NCI-H1092 (cell line): ENCODE results near the gene ADD2.

ENCODE experiments used
- DNase-seq: peaks from one replicate; lab custom pipeline; 2025; lab: John Stamatoyannopoulos, UW

ADD2 gene

DNA sequence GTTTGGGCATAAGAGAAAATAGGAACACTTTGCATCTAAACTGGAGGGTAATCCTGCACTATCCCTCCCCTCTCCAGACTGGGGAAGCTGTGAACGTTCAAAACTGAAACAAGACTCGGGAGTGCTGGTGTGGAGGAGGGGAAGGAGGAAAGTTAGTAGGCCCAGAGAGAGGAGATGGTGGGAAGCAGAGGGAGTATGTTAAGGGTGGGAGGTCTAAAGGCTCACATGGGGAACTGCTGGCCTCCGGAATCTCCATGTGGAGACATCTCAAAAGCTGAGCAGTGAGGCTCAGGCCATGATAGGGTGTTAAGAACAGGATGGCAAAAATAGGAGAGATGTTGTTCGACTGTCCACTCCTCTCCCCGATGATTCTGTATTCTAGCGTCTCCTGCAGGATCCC lies 47.9 kb downstream of the ADD2 start:
- no peak for DNase-seq

DNA sequence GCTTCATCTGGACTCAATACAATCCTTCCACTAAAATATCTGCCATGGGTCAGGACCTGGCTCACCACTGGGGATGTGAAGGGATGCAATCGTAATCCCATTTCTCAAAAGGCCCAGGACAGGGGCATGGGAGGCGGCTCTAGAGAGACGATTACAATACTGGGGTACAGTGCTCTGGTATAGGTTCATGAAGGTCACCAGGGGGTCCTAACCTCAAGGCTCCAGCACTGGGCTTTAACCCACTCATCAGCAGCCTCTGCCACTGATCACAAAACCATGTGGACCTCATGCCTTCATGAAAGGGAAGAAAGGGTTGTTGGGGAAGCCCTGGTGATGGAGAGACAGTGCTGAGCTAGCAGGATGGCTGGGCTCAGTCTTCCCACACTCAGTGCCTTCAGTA lies 48.8 kb downstream of the ADD2 start:
- DNase-seq = no peak

DNA sequence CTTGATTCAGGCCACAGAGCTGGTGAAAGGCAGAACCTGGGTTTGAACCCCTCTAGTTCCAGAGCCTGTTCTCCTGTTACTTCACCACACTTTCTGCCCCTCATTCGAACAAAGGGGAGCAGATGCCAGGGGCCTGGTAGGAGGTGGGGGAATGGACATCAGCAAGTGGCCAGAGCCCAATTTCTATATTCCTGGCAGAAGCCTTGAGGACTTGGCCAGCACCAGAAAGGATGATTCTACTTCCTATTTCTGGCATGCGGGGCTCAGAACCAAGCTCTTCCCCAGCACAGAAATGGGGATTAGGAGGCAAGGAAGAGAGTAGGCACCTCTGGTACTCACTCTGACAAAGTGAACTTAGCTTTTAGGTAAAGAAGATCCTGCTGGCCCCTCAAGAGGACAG lies 49.3 kb downstream of the ADD2 start:
- no peak for DNase-seq

DNA sequence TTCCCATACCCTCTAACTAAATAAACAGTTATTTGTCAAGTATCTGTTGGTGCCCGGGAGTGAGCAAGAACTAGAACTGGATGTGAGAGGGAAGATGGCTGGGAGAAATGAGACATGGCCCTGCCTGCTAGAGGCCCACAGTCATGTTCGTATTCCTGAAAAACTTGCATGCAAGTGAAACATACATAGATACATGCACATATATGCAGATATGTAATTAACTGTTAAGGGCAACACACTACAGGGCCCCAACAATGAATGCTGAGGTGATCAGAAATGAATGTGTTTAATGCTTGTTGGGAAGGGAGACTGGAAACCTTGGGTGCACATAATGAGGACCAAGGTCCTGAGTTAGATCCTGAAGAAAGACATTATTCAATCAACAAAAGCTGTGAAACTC lies 49.8 kb downstream of the ADD2 start:
- no peak for DNase-seq

DNA sequence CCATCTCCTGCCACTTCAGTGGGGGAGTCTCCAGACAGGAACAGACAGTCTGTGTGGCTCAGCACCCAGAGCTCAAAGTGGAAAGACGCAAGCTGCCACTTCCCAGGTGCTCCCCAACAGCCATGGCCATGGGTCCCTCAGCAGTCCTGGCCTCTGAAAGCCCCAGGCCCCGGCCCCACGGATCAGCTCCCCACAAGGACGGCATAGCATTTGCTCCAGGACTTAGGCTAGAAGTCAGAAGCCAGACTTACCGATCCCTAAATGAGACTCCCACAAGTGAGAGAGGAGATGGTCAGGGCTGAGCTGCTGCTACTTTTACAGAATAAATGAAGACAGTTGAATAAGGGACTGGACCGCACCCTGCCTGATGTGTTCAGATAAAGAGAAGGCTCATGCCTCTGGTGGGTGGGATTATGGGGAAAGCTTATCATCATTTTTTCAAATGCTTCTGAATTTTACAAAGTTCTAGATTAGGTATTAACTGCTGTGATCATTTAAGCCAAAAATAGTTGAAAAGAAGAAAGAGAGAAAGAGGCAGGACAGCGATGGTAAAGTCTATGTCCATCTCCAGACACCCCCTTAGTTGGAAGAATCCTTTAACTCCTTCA lies 50.5 kb downstream of the ADD2 start:
- DNase-seq = no peak

DNA sequence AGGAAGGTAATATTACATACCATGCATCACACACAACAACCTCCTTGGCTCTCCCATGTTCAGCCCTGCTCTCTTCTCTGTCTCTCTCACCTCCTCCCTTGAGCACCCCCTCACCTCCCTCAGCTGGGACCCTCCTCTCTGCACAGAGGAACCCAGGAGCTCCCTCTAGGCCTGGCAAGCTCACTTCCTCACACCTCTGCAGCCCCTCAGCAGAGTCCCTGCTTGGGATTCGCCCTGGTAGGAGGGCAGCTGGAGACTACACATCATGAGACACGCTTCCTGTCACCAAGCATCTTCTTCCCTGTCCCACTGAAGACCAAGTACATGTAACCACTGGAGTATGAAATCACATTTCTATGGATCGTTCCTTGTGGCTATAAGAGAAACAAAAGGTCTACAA lies 51.0 kb downstream of the ADD2 start:
- DNase-seq = no peak

DNA sequence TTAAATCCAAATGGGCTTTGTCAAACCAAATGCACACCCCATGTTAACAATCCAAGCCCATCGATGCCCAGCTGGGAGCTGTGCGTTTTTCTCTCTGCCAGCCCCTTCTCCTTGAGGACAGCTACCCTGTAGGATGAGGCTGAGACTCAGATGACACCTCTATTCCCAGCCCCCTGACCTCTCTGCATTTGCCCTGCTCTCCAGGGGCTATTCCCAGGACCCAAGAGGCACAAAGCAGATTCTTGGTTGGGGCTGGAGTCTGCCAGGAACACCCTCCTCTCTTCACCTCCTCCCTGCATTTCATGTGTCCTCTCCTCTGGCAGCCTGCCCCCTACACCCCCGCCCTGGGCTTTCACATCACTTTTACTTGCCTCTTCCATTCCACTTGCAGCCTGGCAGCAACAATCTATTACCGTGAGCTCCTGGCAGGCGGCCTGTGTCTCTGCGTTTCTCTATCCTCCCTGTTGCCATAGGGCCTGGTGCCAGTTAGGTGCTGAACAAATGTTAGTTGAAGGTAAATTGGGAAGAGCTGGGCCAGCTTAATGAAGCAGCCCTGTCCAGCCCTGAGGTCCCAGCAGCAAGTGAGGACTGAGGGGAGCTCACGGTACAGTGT lies 51.8 kb downstream of the ADD2 start:
- DNase-seq = peak; percentile 75

DNA sequence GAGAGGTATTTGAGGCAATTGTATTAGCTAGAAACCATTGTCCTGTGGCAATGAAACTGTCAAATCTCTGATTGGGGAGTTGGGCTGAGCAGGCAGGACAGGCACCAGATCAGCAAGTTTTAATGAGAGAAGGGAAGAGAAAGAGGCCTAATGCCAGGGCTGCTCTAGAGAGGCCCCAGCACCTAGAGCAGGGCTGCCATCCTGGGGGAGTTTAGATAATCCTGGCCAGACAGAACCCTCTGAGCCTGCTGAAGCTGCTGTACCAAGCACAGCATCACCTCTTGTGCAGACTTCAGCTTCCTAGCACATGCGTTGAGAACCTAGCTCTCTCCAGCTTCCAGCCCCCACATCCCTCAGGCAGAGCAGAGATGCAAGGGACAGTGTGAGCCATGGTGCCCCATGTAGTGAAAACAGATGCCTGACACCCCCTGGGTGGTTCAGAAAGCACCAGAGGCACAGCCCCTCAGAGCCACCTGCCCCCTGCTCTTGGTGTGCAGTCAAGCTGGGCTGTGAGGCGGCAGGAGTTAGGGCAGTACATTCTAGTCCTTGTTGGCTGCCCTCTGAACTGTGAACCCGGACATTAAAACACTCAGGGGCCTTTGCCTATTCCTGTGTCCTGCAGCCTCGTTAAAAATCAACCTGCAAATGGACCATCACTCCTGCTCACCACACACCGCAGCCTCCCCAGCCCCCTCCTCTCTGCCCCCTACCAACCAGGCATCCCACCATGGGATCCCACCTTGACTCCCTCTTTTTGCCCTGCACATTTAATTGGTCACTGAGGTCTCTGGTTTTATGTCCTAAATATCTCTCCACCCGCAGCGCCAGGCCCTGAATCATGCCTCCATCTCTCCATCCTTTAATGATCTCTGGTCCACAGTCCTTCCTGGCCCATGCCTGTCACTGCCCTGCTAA lies 52.7 kb downstream of the ADD2 start:
- DNase-seq = no peak

DNA sequence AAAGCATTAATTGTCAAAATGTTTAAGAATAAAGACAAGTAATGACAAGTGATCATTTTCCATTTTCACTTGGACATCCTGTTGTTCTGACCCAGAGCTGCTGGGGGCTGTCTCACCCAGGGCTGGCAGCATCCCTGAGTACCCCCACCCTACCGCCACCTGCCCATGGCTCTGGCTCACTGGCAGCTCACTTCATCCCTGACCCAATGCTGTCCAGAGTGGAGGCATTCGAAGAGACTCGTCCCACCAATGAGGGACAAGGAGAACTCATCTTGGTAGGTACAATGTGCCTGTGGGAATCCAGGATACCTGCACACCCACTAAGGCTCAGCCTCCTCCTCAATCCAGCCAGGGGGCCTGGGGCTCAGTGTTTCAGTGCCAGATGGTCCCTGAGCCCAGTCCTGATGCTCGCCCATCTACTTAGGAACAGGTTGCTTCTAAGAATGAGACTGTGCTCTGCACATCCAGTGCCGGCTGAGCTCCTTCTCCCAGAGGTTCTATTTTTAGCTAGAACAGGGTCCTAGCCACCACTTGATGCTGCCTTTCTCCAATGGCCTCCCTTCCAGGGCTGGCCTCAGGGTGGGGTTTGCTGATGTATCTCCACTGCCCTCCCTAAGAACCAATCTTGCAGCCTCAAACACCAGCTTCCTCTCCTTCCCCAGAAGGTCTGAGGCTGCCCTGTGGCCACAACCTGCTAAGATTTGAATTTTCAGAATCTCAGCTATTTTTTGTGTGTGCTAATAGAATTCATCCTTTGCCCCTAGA lies 53.7 kb downstream of the ADD2 start:
- DNase-seq = no peak

DNA sequence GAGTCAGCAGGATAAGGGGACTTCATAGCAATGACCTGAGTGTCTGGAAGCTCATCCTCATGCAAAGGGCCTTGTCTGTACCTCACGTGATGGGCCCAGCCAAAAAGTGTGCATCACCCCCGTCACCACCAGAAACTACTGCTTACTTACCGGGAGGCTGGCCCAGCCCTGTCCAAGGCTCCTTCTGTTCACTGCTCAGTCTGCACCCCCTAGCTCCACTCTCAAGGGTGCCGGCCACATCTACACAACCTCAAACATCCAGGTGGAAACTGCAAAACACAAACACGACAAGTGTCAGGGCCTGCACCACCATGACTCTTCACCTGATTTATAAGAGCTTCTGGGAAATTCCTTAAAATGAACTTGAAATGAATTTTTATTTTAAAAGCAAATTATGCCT lies 55.1 kb downstream of the ADD2 start:
- no peak for DNase-seq

DNA sequence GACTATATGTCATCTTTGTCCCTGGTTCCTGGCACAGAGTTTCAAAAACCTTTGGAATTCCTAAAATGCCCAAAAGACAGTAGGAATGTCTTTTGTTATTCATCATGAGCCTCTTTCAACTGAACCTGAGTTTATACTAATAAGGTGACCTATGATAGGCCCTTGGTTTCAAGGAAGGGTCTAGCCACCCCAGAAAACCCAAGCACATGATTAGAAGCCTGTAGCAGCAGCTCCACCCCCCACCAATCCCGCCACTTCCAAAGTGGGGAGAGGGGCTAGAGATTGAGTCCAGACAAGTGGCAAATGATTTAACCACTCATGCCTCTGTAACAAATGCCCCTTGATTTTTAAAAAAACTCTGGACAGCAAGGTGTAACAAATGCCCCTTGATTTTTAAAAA lies 56.8 kb downstream of the ADD2 start:
- no peak for DNase-seq

DNA sequence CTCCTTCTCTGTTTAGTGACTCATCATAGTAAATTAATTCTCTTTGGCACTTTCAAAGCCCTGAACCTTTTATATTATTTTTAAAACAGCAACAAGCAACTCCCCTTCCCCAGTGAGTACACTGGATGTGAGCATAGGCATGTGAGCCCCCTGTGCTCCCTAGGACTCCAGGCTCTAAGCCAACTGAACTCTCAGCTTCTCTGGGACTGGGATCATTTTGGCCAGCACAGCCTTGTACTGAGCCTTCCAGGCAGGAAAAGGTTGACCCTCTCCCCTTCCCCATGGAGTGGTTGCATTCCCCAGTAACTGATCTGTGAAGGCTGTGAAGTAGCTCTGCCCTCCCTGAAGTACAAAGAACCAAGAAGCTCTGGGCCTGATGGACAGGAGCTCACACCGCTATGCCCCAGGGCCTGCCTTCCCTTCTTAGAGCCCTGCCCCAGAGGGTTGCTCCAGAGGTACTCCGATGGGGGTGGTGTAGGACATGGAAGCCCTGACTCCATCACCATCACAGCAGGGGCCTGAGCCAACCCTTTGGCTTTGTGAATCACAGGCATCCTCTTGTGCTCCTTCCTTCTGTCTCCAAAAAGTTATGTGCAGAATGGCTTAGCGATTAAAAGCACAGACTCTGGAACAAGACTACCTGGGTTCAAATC lies 57.8 kb downstream of the ADD2 start:
- DNase-seq = no peak

DNA sequence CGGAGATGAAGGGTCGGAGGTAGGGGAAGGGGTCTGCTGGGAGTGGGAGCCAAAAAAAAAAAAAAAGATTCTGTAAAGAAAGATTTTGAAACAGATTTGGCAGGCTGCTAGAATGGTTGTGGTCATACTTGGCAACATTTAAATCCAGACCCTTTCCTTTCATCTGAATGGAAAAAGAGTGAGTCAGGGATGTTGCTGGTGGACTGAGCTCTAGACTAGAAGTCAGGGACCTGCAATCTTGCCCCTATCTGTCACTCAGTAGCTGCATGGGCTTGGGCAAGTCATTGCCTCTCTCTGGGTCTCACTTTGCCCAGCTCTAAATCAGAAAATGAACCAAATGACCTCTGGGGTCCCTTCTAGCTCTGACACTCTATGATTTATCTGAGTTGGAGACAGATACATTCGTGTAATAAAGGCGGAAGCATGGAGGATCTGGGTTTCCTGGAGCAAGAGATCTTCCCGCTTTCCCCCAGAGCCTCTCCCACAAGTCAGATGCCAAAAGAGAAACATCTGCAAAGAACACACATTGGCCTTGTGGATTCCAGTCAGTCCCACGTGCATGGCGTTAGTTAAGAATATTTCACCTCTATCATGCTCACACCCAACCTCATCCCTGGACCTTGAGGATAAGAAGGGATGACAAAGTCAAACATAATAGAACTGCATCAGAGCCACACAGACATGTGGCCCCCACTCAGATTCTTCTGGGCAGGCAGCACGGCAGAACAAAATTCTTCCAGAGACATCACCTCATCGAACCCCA lies 58.5 kb downstream of the ADD2 start:
- DNase-seq = no peak

DNA sequence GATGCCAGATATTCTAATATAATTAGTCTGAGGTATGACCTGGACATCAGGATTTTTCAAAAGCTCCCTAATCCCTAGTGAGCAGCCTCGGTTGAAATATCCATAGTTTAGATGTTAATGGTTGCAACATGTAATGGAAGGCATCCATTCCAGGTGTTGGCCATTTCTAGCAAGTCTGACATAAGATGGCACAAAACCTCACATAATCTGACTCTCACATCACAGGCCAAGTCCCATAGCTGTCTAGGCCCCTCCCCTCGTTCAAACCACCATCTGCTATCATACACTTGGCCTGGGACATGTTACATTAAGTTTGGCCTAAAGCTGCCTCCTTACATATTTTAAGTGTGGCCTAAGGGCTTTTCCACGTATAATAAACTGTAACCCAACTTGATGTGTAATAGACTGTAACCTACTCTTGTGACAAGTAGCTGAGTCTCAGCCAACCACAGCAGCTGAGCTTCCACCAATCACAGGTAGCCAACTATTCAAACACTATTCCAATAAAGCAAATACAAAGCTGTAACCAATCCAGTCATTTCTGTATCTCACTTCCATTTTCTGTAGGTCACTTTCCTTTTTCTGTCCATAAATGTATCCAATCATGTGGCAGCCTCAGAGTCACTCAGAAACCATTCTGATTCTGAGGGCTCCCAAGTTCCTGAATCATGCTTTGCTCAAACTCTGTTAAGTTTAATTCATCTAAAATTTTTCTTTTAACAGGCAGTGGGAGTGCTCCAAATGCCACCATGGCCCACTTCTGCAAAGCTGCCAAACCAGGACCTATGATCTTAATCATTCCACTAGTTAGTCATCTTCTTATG lies 59.4 kb downstream of the ADD2 start:
- no peak for DNase-seq

DNA sequence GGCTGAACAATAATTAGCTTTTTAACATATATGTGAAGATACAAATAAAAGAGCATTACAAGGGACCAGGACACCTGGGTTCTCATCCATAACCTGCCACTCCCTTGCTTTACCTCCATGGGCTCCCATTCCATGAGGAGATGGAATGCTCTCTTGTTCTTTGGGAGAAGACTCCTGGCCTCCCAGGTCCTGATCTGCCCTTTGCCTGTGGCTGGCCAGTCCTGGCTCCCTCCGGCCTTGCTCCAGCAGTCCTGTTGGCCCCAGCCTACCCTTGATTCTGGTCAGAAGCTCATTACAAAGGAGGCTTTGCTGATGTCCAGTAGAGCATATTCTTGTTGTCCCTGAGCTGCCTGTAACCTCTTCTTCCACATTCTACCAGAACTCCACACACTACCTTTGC lies 60.3 kb downstream of the ADD2 start:
- DNase-seq = no peak

DNA sequence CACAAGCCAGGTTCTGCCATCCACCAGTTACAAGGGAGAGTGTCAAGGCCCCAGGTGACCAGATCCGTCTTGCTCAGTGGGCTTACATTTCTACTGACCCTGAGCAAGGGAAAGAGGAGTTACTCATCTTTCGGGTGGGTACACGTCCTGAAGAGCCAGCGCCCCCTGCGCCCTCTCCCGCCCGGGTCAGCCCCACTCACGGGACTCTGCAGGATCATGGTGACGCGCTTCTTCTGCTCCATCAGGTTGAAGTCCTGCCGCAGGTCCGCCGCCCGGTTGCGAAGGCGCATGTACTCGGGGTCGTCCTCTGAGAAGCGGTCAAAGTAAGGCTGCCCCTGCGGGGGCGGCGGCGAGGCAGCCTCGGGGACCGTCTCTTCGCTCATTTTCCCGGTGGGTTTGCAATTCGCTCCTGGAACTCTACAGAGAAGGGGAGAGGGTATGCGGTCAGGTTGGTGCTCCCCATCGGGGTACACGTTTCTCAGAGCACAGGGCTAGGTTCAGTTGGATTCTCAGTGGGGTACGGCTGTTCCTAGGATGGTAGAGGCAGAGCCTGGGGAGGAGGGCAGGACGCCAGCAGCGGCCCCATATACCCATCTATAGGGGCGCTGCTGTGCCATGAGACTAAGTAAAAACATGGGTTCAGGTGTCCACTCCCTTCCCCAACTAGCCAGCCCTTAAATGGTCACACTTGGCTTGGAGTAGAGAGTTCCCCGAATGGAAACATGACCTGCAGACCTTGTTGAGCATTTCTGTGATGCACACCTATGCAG lies 61.8 kb downstream of the ADD2 start:
- DNase-seq = no peak

DNA sequence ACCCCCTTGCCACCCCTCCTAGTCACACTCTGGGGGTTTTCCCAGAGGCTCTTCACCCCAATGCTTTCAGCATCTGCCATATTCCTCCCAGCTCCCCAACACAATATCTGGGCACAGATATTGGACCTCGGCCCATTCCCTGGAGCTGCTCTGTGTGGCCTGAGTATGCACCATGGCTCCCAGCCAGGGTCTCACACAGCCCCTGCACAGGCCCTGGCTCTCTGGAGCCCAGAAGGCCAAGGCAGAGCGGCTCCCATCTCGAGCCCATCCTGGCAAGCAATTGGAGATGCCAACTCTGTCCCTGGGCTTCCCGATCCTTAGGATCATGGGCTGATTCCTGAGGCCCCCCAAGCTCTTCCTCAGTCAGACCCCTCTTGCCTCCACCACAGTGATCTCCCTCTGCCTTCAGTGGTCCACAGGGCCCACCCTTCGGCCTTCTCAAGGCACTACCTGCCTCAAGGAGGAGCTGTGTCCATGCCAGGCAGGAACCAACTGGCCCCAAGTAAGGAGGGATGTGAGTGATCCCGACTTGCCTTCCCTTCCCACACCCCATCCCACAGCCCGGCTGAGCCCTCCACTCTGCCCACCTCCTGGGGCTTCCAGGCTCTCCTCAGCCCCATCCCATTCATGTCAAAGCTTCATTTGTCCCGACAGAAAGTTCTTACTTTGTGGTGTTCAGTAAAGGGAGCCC lies 62.7 kb downstream of the ADD2 start:
- DNase-seq = no peak

DNA sequence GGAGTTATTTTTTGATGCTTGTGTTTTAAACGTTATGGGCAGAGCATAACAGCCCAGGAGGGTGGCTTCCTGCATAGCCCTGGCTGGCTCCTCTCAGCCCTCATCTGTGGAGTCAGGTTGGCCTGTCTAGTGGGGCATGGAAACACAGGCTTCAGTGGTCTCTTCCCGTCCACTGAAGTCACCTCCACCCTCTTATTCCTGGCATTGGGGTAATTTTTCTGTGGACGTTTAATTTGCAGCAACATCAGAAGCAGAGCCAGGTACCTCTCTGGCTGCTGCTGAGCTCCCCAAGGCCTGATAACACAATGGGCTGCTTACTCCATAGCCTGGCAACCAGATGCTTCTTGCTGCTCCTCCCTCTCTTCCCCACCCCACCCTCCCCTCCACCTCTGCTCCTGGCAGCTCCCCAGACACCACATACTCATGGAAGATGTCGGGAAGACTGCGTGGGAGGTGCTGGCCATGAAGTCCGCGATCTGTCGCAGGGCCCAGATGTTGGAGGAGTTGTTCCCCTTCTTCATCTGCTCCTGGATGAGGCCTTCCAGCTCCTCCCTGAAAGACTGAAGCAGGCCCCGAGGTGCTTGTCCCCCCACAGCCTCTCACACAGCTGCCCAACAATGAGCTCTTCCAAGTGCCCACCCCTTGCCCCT lies 64.0 kb downstream of the ADD2 start:
- no peak for DNase-seq
